ENCODE measurements around the gene SH3BP2. TPM values are rescaled to one million over a fixed set of nuclear protein-coding genes. Genes with fewer than 3 reads are reported as not detected.
A peak's percentile ranks its signal among the peaks of the same experiment; 100 is the strongest.

The SH3BP2 gene
- total and polyA plus RNA-seq, 7 experiments from 2014 or later = 5.9 to 269 (median 23.1) TPM

DNA sequence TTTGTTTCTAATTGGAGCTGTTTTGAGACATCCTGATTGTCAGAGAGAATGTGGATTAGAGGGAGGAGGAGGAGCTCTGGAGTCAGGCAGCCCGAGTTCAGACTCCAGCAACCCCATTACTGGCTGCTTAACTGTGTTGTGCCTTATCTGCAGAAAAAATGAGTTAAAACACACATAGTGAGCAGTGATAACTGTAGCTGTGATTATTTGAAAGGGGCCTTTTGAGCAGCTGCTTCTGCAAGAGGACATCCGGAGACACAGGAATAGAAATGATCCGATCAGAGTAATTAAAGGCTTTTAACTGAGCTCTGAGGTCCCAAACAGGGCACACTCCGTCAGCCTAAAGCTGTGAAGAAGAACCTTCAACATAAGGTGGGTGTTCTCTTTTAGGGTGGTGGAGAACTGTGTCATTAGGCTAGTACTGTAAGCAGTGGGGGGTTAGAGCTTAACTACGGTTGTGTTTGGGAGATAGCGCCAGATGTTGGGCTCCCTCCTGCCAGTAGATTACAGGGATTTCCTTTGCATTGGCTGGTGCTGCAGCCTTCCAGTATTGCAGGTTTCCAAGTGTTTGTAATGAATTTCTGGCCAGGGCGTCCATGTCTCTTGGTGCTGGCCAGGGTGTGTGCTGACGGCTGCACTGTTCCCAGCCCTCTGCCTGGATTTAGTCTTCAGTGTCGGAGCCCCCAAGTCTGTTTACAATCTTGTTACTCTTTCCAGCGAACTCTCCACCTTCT is 75.0 kb downstream of the SH3BP2 start:
- ATAC-seq (no peak), DNase-seq (no peak)
- Mint-ChIP-seq H3K4me3 (peak overlapping the region in 5 of 10 donors; percentile 18 to 65 (median 31)), H3K36me3 (peaks cover 0 to 5% (median 3%) of the 10 kb centered on the region in 5 donors), H3K27ac (peak overlapping the region in 5 of 9 donors; percentile 25 to 61 (median 59)), H3K4me1 (peaks cover 38 to 94% (median 83%) of the 10 kb centered on the region in 7 donors), H3K27me3 (no peaks in the 10 kb centered on the region), H3K9me3 (no peaks in the 10 kb centered on the region)
- H3K36me3 ChIP-seq (ENCODE audit: control insufficient read depth in 2 of 3, insufficient read depth in 3 of 3, low read length in 3 of 3) = peaks cover 0 to 3% (median 0%) of the 10 kb centered on the region in 3 experiments
- no peaks in the 10 kb centered on the region for H3K9me3 ChIP-seq (ENCODE audit: control insufficient read depth in 2 of 3, low read length in 3 of 3)
- no peak overlapping the region for H3K4me3 ChIP-seq (ENCODE audit: low read length)
- no peaks in the 10 kb centered on the region for H3K27me3 ChIP-seq (ENCODE audit: control insufficient read depth in 2 of 2, insufficient read depth in 2 of 2, low read length in 2 of 2)
- POLR2A ChIA-PET = interaction anchor here (0.6 to 1.0 kb wide), 2 partner anchors 19 to 25 kb away, joined by 3 to 4 read pairs; no protein-coding TSS in a partner anchor
- CTCF ChIA-PET = no interaction called here
- intact Hi-C loops (cut with micrococcal nuclease) = no loop called here
- peaks cover 10 to 18% of the 10 kb centered on the region in 2 donors for H3K4me1 ChIP-seq (ENCODE audit: control insufficient read depth in 2 of 2, insufficient read depth in 2 of 2, low read length in 2 of 2)
- no peak overlapping the region for H3K27ac ChIP-seq (ENCODE audit: low read depth, low read length)

DNA sequence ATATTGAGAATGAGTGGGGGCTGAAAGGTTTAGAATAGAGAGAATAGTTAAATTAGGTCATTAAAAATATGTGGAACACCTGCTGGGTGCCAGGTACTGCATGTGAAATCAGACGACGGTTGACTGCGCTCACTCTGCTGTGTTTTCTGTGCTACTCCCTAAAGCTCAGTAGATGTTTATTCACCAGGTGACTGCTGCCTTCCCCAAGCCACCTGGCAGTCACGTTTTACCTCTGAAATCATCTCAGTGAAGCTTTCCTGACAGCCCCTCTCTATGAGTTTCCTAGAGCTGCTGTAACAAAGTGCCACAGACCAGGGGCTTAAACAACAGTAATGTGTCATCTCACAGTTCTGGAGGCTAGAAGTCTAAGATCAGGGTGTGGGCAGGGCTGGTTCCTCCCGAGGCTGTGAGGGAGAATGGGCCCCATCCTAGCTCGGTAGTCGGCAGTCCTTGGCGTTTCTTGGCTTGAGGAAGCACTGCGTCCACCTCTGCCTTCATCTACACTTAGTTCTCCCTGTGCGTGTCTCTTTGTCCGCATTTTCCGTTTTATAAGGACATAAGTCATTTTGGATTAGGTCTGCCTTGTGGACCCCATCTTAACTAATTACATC is 76.1 kb downstream of the SH3BP2 start:
- DNase-seq = no peak
- ChIA-PET POLR2A (no interaction called here), CTCF (no interaction called here)
- Mint-ChIP-seq H3K27me3 (no peaks in the 10 kb centered on the region), H3K36me3 (peaks cover 0 to 5% (median 3%) of the 10 kb centered on the region in 5 donors), H3K9me3 (no peaks in the 10 kb centered on the region), H3K4me3 (peak overlapping the region in 1 of 10 donors; percentile 26), H3K4me1 (peaks cover 38 to 91% (median 83%) of the 10 kb centered on the region in 7 donors), H3K27ac (peak overlapping the region in 7 of 9 donors; percentile 6 to 77 (median 57))
- no peak overlapping the region for H3K4me3 ChIP-seq (ENCODE audit: low read length)
- intact Hi-C loops (cut with micrococcal nuclease) = no loop called here
- no peaks in the 10 kb centered on the region for H3K9me3 ChIP-seq (ENCODE audit: control insufficient read depth in 2 of 3, low read length in 3 of 3)
- H3K36me3 ChIP-seq (ENCODE audit: control insufficient read depth in 2 of 3, insufficient read depth in 3 of 3, low read length in 3 of 3) = peaks cover 0 to 3% (median 0%) of the 10 kb centered on the region in 3 experiments
- no peak overlapping the region for H3K27ac ChIP-seq (ENCODE audit: low read depth, low read length)
- peaks cover 13 to 22% of the 10 kb centered on the region in 2 donors for H3K4me1 ChIP-seq (ENCODE audit: control insufficient read depth in 2 of 2, insufficient read depth in 2 of 2, low read length in 2 of 2)
- no peaks in the 10 kb centered on the region for H3K27me3 ChIP-seq (ENCODE audit: control insufficient read depth in 2 of 2, insufficient read depth in 2 of 2, low read length in 2 of 2)
- no peak for ATAC-seq

DNA sequence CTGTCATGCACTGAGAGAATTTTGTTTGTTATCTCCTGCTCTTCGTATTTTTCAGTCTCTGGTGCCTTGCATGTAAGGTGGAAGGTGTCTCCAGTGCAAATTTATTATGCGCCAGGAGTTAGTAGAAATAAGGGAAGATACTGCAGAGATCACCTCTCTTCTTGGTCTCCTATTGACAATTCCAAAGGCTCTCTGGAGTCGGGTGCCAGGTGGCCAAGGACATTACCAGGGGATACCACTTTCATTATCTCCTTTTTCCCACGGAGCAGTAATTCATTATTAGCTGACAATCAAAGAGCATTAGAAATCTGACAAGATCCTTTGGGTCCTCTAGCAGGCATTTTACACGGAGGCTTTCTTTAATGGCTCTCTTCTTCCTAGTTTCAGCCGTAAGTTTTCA is 76.8 kb downstream of the SH3BP2 start:
- Mint-ChIP-seq H3K27ac (peak overlapping the region in 6 of 9 donors; percentile 1 to 69 (median 24)), H3K9me3 (no peaks in the 10 kb centered on the region), H3K4me1 (peaks cover 38 to 88% (median 79%) of the 10 kb centered on the region in 7 donors), H3K36me3 (peaks cover 0 to 5% (median 3%) of the 10 kb centered on the region in 5 donors), H3K27me3 (no peaks in the 10 kb centered on the region), H3K4me3 (peak overlapping the region in 1 of 10 donors; percentile 26)
- H3K27ac ChIP-seq (ENCODE audit: low read depth, low read length) = no peak overlapping the region
- DNase-seq = no peak
- no peaks in the 10 kb centered on the region for H3K27me3 ChIP-seq (ENCODE audit: control insufficient read depth in 2 of 2, insufficient read depth in 2 of 2, low read length in 2 of 2)
- peaks cover 0 to 3% (median 0%) of the 10 kb centered on the region in 3 experiments for H3K36me3 ChIP-seq (ENCODE audit: control insufficient read depth in 2 of 3, insufficient read depth in 3 of 3, low read length in 3 of 3)
- H3K4me1 ChIP-seq (ENCODE audit: control insufficient read depth in 2 of 2, insufficient read depth in 2 of 2, low read length in 2 of 2) = peaks cover 13 to 22% of the 10 kb centered on the region in 2 donors
- POLR2A ChIA-PET = no interaction called here
- ATAC-seq = no peak
- CTCF ChIA-PET = no interaction called here
- no peaks in the 10 kb centered on the region for H3K9me3 ChIP-seq (ENCODE audit: control insufficient read depth in 2 of 3, low read length in 3 of 3)
- no peak overlapping the region for H3K4me3 ChIP-seq (ENCODE audit: low read length)
- intact Hi-C loops (cut with micrococcal nuclease) = no loop called here

DNA sequence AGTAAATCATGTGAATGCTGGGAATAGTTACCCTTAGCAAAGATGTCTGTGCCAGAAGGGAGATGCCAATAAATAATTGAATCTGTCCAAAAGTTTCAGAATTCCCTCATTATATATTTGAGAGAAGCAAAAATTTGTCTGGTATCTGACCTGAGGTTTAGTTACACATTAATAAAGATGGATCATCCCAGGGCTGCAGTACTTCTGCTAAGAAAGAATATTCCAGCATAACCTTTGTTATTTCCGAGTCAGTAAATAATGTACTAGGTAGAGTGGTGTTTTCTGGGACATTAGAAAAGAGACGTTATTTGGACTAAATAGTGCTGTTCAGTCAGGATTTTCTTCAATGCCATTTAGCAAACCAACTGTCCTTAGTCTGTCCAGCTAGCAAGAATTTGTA is 77.2 kb downstream of the SH3BP2 start:
- no peak overlapping the region for H3K4me3 ChIP-seq (ENCODE audit: low read length)
- CTCF ChIA-PET = no interaction called here
- no peak overlapping the region for H3K27ac ChIP-seq (ENCODE audit: low read depth, low read length)
- Mint-ChIP-seq H3K27me3 (no peaks in the 10 kb centered on the region), H3K4me1 (peaks cover 36 to 85% (median 75%) of the 10 kb centered on the region in 7 donors), H3K9me3 (no peaks in the 10 kb centered on the region), H3K27ac (peak overlapping the region in 4 of 9 donors; percentile 14 to 32 (median 20)), H3K36me3 (peaks cover 0 to 5% (median 3%) of the 10 kb centered on the region in 5 donors), H3K4me3 (no peak overlapping the region)
- no peak for DNase-seq
- peaks cover 0 to 3% (median 0%) of the 10 kb centered on the region in 3 experiments for H3K36me3 ChIP-seq (ENCODE audit: control insufficient read depth in 2 of 3, insufficient read depth in 3 of 3, low read length in 3 of 3)
- intact Hi-C loops (cut with micrococcal nuclease) = no loop called here
- no peaks in the 10 kb centered on the region for H3K9me3 ChIP-seq (ENCODE audit: control insufficient read depth in 2 of 3, low read length in 3 of 3)
- H3K27me3 ChIP-seq (ENCODE audit: control insufficient read depth in 2 of 2, insufficient read depth in 2 of 2, low read length in 2 of 2) = no peaks in the 10 kb centered on the region
- POLR2A ChIA-PET = no interaction called here
- H3K4me1 ChIP-seq (ENCODE audit: control insufficient read depth in 2 of 2, insufficient read depth in 2 of 2, low read length in 2 of 2) = peaks cover 13 to 22% of the 10 kb centered on the region in 2 donors
- ATAC-seq = no peak

DNA sequence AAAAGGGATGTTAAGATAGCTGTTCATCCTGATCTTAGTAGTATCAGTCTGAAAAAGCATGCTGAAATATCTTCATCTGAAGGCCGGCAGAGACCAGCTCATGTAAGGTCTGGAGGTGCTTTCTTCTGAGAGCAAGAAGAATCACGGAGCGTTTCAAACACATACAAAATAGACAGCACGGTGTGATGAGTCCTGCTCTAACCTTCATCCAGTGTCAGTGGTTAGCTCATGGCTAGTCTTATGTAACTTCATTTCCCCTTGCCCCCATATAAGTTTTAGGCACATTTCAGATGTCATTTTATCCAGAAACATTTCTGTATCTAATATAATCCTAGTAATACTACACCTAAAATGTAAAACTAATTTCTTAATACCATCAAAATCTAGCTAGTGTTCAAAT is 78.6 kb downstream of the SH3BP2 start:
- H3K27me3 Mint-ChIP-seq = no peaks in the 10 kb centered on the region
- H3K4me3 Mint-ChIP-seq = peak overlapping the region in 2 of 10 donors; percentile 1 to 2
- peaks cover 38 to 83% (median 74%) of the 10 kb centered on the region in 7 donors for H3K4me1 Mint-ChIP-seq
- Histone ChIP-seq H3K27me3 (ENCODE audit: control insufficient read depth in 2 of 2, insufficient read depth in 2 of 2, low read length in 2 of 2) (no peaks in the 10 kb centered on the region), H3K27ac (ENCODE audit: low read depth, low read length) (no peak overlapping the region), H3K36me3 (ENCODE audit: control insufficient read depth in 2 of 3, insufficient read depth in 3 of 3, low read length in 3 of 3) (peaks cover 0 to 8% (median 7%) of the 10 kb centered on the region in 3 experiments), H3K4me1 (ENCODE audit: control insufficient read depth in 2 of 2, insufficient read depth in 2 of 2, low read length in 2 of 2) (peaks cover 13 to 20% of the 10 kb centered on the region in 2 donors), H3K9me3 (ENCODE audit: control insufficient read depth in 2 of 3, low read length in 3 of 3) (no peaks in the 10 kb centered on the region), H3K4me3 (ENCODE audit: low read length) (no peak overlapping the region)
- ChIA-PET CTCF (interaction anchor here (0.6 to 1.1 kb wide), 2 partner anchors 106 to 196 kb away, joined by 3 read pairs; no protein-coding TSS in a partner anchor), POLR2A (interaction anchor here (0.6 to 2.2 kb wide), 5 partner anchors 9 to 56 kb away, joined by 3 to 5 read pairs (median 3); no protein-coding TSS in a partner anchor)
- peak overlapping the region in 8 of 9 donors; percentile 0 to 67 (median 32) for H3K27ac Mint-ChIP-seq
- intact Hi-C loops (cut with micrococcal nuclease) = no loop called here
- H3K9me3 Mint-ChIP-seq = no peaks in the 10 kb centered on the region
- H3K36me3 Mint-ChIP-seq = peaks cover 0 to 11% (median 9%) of the 10 kb centered on the region in 5 donors
- ATAC-seq (peak; percentile 48), DNase-seq (no peak)

DNA sequence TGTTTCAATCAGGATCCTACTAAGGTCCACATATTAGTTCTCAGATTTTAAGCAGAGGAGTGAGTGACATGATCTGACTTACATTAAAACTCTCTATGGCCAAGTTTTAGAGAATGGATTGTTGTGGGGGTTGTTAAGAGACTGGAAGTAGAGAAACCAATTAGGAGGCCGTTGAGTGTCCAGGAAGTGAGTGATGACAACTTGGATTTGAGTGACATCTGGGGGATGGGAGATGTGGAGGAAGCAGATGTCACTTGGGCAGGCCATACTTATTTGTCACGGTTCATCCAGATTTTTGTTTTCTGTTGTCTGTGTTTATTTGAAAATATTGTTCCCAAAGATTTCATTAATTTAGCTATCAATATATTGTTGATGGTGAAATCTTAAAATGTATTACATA is 79.0 kb downstream of the SH3BP2 start:
- Mint-ChIP-seq H3K4me1 (peaks cover 36 to 80% (median 70%) of the 10 kb centered on the region in 7 donors), H3K9me3 (no peaks in the 10 kb centered on the region), H3K27ac (peak overlapping the region in 7 of 9 donors; percentile 0 to 67 (median 25)), H3K27me3 (no peaks in the 10 kb centered on the region), H3K4me3 (peak overlapping the region in 3 of 10 donors; percentile 1 to 2 (median 2)), H3K36me3 (peaks cover 0 to 12% (median 10%) of the 10 kb centered on the region in 5 donors)
- H3K27ac ChIP-seq (ENCODE audit: low read depth, low read length) = no peak overlapping the region
- CTCF ChIA-PET = interaction anchor here (0.6 to 1.1 kb wide), 2 partner anchors 106 to 197 kb away, joined by 3 read pairs; no protein-coding TSS in a partner anchor
- H3K27me3 ChIP-seq (ENCODE audit: control insufficient read depth in 2 of 2, insufficient read depth in 2 of 2, low read length in 2 of 2) = no peaks in the 10 kb centered on the region
- H3K9me3 ChIP-seq (ENCODE audit: control insufficient read depth in 2 of 3, low read length in 3 of 3) = no peaks in the 10 kb centered on the region
- ATAC-seq = peak; percentile 57
- POLR2A ChIA-PET = interaction anchor here (0.9 to 2.2 kb wide), 5 partner anchors 9 to 33 kb away, joined by 3 to 5 read pairs (median 3); no protein-coding TSS in a partner anchor
- H3K4me1 ChIP-seq (ENCODE audit: control insufficient read depth in 2 of 2, insufficient read depth in 2 of 2, low read length in 2 of 2) = peaks cover 11 to 18% of the 10 kb centered on the region in 2 donors
- intact Hi-C loops (cut with micrococcal nuclease) = no loop called here
- peak in 3 of 9 donors; percentile 6 to 9 (median 8) for DNase-seq
- peaks cover 2 to 9% (median 8%) of the 10 kb centered on the region in 3 experiments for H3K36me3 ChIP-seq (ENCODE audit: control insufficient read depth in 2 of 3, insufficient read depth in 3 of 3, low read length in 3 of 3)
- no peak overlapping the region for H3K4me3 ChIP-seq (ENCODE audit: low read length)

Measured in naive thymus-derived CD4-positive, alpha-beta T cell (primary cell).